ENCODE measurements around the gene VAV3. TPM values are rescaled to one million over a fixed set of nuclear protein-coding genes. Genes with fewer than 3 reads are reported as not detected.

Gene VAV3
- total RNA-seq, 1 experiment from 2014 or later = not detected

DNA sequence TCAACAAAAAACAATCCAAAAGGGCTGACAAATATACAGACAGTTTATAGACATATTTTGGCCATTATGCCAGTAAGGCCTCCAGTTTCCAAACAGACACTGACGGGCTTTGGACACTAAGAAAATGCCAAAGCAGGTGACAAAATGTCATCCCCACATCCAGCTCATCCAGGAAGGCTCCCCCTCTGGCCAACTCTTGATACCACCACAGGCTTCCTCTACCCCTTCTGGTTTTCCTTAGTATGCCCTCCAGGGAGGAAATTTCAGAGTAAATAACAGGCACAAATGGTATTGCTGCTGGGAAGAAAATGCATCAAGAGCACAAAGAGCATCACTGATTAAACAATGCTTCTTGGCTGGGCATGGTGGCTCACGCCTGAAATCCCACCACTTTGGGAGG, 225.3 kb downstream of the VAV3 start:
- H3K36me3 ChIP-seq (ENCODE audit: control insufficient read depth in 1 of 2, insufficient read depth in 2 of 2, low read length in 2 of 2) = no peaks in the 10 kb centered on the region
- ATAC-seq (no peak), DNase-seq (ENCODE audit: low read depth, low spot score) (no peak)
- no peaks in the 10 kb centered on the region for H4K20me1 ChIP-seq (ENCODE audit: insufficient read depth)
- no peak overlapping the region for H3K9ac ChIP-seq (ENCODE audit: low read length)
- no peak overlapping the region for H3K27ac ChIP-seq (ENCODE audit: low read depth, low read length)
- H3K79me2 ChIP-seq (ENCODE audit: insufficient read depth, low read length) = no peaks in the 10 kb centered on the region
- no peak overlapping the region for H3K4me3 ChIP-seq (replicated peaks in 1 of 2; ENCODE audit: low read depth in 1 of 2, low read length in 2 of 2)
- POLR2A ChIA-PET = no interaction called here
- H3K9me2 ChIP-seq (ENCODE audit: insufficient read depth) = no peaks in the 10 kb centered on the region
- no peaks in the 10 kb centered on the region for H3K4me1 ChIP-seq (ENCODE audit: control insufficient read depth in 1 of 2, insufficient read depth in 2 of 2, low read length in 2 of 2)
- no peak for TF ChIP-seq TCF7L2 (IDR thresholded peaks at IDR 0.05; ENCODE audit: borderline replicate concordance, extremely low read depth, insufficient read depth, insufficient read length)
- no peak for TF ChIP-seq SP1 (IDR thresholded peaks at IDR 0.05; ENCODE audit: low read depth)
- no peak for TF ChIP-seq ATF3 (IDR thresholded peaks at IDR 0.05)
- TF ChIP-seq POLR2AphosphoS5 (IDR thresholded peaks at IDR 0.05; ENCODE audit: low read depth, low read length) = no peak
- no peak for TF ChIP-seq EZH2phosphoT487 (IDR thresholded peaks at IDR 0.05; ENCODE audit: borderline replicate concordance)
- TF ChIP-seq, protein P1, sequence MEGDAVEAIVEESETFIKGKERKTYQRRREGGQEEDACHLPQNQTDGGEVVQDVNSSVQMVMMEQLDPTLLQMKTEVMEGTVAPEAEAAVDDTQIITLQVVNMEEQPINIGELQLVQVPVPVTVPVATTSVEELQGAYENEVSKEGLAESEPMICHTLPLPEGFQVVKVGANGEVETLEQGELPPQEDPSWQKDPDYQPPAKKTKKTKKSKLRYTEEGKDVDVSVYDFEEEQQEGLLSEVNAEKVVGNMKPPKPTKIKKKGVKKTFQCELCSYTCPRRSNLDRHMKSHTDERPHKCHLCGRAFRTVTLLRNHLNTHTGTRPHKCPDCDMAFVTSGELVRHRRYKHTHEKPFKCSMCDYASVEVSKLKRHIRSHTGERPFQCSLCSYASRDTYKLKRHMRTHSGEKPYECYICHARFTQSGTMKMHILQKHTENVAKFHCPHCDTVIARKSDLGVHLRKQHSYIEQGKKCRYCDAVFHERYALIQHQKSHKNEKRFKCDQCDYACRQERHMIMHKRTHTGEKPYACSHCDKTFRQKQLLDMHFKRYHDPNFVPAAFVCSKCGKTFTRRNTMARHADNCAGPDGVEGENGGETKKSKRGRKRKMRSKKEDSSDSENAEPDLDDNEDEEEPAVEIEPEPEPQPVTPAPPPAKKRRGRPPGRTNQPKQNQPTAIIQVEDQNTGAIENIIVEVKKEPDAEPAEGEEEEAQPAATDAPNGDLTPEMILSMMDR (IDR thresholded peaks at IDR 0.05 in 2 of 3, conservative IDR thresholded peaks at IDR 0.05 in 1 of 3; ENCODE audit: borderline replicate concordance in 1 of 3, insufficient read depth in 1 of 3, low read depth in 2 of 3, low read length in 2 of 3) = no peak; a peak in 1 of 6 replicates
- TF ChIP-seq CEBPB (IDR thresholded peaks at IDR 0.05; ENCODE audit: low read depth) = no peak
- TF ChIP-seq FOSL1 (IDR thresholded peaks at IDR 0.05; ENCODE audit: low read depth) = no peak
- TF ChIP-seq SIN3A (IDR thresholded peaks at IDR 0.05; ENCODE audit: low read depth) = no peak
- intact Hi-C loops (cut with micrococcal nuclease) = no loop called here
- H3K4me2 ChIP-seq (ENCODE audit: low read length) = no peak overlapping the region
- no peak overlapping the region for H2AFZ ChIP-seq (ENCODE audit: low read depth, low read length, poor library complexity, severe bottlenecking)
- RAD21 ChIA-PET (ENCODE audit: low non-redundant PET in 1 of 2, low total read pairs in 2 of 2, uncharacterized antibody in 2 of 2, unreplicated experiment in 2 of 2) = no interaction called here
- H3K27me3 ChIP-seq (ENCODE audit: insufficient read depth, low read length) = no peaks in the 10 kb centered on the region
- no TSS peak for BruUV-seq (replicated peaks)
- CTCF ChIA-PET = no interaction called here
- H3K9me3 ChIP-seq (ENCODE audit: control insufficient read depth in 1 of 2, insufficient read depth in 1 of 2, low read depth in 1 of 2, low read length in 2 of 2) = no peaks in the 10 kb centered on the region

- H3K27ac ChIP-seq (ENCODE audit: low read depth, low read length) = no peak overlapping the region
- CTCF ChIA-PET = no interaction called here
- H4K20me1 ChIP-seq (ENCODE audit: insufficient read depth) = no peaks in the 10 kb centered on the region
- RAD21 ChIA-PET (ENCODE audit: low non-redundant PET in 1 of 2, low total read pairs in 2 of 2, uncharacterized antibody in 2 of 2, unreplicated experiment in 2 of 2) = no interaction called here
- H3K9ac ChIP-seq (ENCODE audit: low read length) = no peak overlapping the region
- H3K9me2 ChIP-seq (ENCODE audit: insufficient read depth) = no peaks in the 10 kb centered on the region
- no peak overlapping the region for H3K4me2 ChIP-seq (ENCODE audit: low read length)
- no TSS peak for BruUV-seq (replicated peaks)
- intact Hi-C loops (cut with micrococcal nuclease) = no loop called here
- H3K9me3 ChIP-seq (ENCODE audit: control insufficient read depth in 1 of 2, insufficient read depth in 1 of 2, low read depth in 1 of 2, low read length in 2 of 2) = no peaks in the 10 kb centered on the region
- no peaks in the 10 kb centered on the region for H3K27me3 ChIP-seq (ENCODE audit: insufficient read depth, low read length)
- no peaks in the 10 kb centered on the region for H3K79me2 ChIP-seq (ENCODE audit: insufficient read depth, low read length)
- H3K4me3 ChIP-seq (replicated peaks in 1 of 2; ENCODE audit: low read depth in 1 of 2, low read length in 2 of 2) = no peak overlapping the region
- H3K36me3 ChIP-seq (ENCODE audit: control insufficient read depth in 1 of 2, insufficient read depth in 2 of 2, low read length in 2 of 2) = no peaks in the 10 kb centered on the region
- POLR2A ChIA-PET = no interaction called here
- no peak for DNase-seq (ENCODE audit: low read depth, low spot score)
- no peaks in the 10 kb centered on the region for H3K4me1 ChIP-seq (ENCODE audit: control insufficient read depth in 1 of 2, insufficient read depth in 2 of 2, low read length in 2 of 2)
- H2AFZ ChIP-seq (ENCODE audit: low read depth, low read length, poor library complexity, severe bottlenecking) = no peak overlapping the region
- ATAC-seq = no peak
- no peak for TF ChIP-seq ZNF274 (IDR thresholded peaks at IDR 0.05; ENCODE audit: low read depth, low read length)
- TF ChIP-seq TCF7L2 (IDR thresholded peaks at IDR 0.05; ENCODE audit: borderline replicate concordance, extremely low read depth, insufficient read depth, insufficient read length) = no peak
- TF ChIP-seq, protein P1 (IDR thresholded peaks at IDR 0.05 in 2 of 3, conservative IDR thresholded peaks at IDR 0.05 in 1 of 3; ENCODE audit: borderline replicate concordance in 1 of 3, insufficient read depth in 1 of 3, low read depth in 2 of 3, low read length in 2 of 3) = no peak
- TF ChIP-seq EZH2phosphoT487 (IDR thresholded peaks at IDR 0.05; ENCODE audit: borderline replicate concordance) = no peak
- no peak for TF ChIP-seq EGR1 (IDR thresholded peaks at IDR 0.05; ENCODE audit: low read depth)
- no peak for TF ChIP-seq POLR2AphosphoS5 (IDR thresholded peaks at IDR 0.05; ENCODE audit: low read depth, low read length)
- TF ChIP-seq ZFX (IDR thresholded peaks at IDR 0.05) = no peak
- TF ChIP-seq MAX (IDR thresholded peaks at IDR 0.05) = no peak
- no peak for TF ChIP-seq RAD21 (IDR thresholded peaks at IDR 0.05; ENCODE audit: low read depth)
- no peak for TF ChIP-seq ELF1 (IDR thresholded peaks at IDR 0.05; ENCODE audit: borderline replicate concordance, low read depth)
Observed at GRCh38 chr1:107739201-107739600, 225.8 kb downstream of the VAV3 start.
